NCI-H1092 (cell line): ENCODE results near the gene RIMBP3B.
"Not testable (repeated sequence)": the region's sequence is repeated elsewhere in the genome, so short reads cannot be mapped to it uniquely, and the experiment has no call there.

Source experiments
- DNase-seq: peaks from one replicate; lab custom pipeline; 2025; lab: John Stamatoyannopoulos, UW

The RIMBP3B gene

DNA sequence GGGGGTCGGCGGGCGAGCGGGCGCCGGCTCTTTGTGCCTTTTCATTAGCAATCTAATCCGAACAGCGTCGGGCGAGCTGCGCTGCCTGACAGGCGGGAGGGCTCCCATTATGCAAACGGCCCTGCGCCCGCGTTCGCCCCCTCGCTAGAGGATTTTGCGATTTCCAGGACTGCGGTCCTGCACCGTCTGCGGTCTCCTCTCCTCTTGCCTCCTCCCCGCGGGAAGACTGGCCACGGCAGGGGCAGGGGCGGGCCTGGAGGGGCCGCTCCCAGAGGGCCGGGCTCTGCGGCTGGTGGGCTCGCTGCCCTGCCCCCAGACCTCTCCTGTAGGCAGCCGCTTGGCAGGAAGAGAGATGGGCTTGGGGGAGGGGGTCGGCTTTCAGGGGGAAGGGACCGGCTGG, 34.3 kb downstream of the RIMBP3B start:
- DNase-seq, result not testable (repeated sequence)

DNA sequence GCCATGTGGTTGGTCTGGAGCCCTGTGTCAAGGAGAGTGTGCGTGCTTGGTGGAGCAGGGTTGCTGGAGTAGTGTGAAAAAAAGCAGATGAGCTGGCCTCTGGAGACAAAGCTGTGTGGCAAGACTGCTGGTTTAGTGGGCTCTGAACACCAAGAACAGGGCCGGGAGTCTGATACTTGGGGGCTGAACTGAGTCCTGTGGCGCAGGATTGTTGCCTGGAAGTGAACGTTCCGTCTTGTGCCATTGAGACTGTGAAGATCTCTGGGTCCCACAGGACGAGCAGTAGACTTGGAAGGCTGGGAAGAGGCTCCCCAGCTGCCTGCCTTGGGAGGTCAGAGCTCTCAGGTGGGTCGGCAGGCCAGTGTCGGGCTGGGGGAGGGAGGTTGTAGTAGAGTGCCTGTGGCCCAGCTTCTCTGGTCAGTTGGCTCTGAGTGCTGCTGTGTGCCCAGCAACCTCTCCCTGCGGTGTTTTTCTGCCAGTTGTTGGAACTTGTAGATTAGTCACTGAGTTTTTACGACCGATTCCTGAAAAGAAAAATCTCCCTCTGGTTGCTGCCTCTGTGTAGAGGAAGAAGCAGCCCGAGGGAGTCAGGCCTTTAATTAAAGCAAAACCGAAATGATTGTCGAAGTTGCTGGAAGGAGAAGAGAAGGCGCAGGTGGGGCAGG, 35.6 kb downstream of the RIMBP3B start:
- not testable (repeated sequence) for DNase-seq

DNA sequence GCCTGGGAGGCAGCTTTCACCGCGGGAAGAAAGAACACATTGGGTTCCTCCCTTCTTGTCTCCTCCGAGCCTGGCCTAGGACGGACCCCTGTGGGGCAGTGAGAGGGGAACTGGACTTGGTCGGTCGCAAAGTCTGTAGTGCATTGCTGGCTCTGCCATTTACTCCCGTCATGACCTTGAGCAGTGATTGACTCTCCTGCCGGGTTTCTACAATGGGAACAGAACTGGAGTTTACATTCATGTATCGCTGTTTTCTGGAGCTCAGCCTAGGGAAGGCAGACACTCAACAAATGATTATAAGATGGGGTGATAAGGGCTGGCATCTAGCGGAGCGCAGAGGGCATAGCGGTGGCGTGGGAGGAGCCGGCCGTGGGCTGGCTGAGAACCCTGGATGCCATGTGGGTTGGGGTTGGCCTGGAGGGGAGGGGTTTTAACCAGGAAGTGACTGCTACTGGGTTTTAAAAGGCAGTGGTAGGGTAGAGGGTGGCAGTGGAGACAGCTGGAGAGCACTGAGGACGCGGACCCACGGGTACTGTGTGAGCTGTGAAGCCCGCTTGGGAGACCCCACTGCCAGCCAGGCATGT, 36.7 kb downstream of the RIMBP3B start:
- not testable (repeated sequence) for DNase-seq

DNA sequence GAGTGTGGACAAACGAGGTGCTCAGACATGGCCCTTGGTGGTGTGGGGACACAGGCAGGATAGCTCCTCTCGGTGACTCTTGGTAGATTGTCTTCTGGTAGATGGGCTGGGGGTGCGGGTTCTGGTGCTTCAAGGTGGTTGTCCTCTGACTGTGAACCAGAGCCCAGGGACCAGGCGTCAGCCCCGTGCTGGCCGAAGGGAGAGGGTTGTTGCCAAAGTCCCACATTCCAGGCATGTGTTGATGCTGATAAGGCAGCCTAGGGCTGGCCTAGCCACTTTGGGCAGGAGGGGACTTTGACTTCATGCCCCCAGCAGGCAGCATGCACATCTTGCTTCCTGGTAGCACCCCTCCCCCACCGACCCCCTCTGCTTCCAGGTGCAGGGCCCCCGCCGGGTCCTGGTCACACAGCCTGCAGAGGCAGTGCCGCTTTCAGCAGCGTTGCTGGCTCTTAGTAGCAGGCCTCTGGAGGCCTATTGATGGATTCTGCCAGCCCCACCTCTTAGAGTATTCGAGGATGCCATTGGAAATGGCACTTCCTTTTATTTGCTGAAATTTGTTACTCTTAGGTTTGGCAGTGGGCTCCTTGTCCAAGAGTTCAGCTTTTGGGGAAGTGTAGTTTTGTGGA, 40.6 kb downstream of the RIMBP3B start:
- DNase-seq, result not testable (repeated sequence)

DNA sequence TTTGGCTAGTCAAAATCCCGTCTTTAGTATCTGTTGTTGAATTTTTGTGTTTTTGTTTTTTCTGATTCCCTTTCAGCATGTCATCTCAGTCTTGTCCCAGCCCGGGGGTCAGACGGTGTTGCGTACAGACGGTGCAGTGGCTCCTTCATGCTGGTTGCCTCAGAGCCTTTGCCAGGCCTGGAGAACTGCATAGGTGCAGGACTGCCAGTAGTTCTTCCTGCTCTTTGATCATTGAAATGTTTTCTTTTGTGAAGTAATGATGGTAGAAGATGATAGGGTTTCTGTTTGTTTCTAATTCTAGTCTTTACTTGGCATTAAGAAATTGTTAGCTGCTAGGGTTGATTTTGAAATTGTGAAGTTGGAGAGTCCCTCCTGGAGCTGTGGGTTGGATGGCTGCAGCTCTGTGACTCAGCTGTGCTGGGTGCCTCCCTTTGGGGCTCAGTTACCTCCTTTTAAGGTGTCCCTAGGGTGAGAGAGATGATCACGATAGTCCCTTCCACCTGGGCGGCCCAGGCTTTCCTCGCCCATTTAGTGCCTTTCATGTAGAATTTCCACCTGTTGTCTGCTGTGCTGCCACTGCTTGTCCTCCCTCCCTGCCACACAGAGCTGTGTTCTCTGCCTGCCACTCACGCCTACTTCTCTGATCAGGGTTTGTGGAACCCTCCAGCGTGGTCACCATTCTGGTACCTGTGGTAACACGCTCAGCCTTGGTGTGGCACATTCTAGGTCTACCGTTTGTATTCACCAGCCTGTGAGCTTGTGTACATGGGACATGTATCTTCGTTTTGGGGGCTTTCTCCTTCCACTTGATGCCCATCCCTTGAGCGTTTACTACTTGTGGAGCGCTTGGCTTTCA, 51.1 kb downstream of the RIMBP3B start:
- DNase-seq, result not testable (repeated sequence)

DNA sequence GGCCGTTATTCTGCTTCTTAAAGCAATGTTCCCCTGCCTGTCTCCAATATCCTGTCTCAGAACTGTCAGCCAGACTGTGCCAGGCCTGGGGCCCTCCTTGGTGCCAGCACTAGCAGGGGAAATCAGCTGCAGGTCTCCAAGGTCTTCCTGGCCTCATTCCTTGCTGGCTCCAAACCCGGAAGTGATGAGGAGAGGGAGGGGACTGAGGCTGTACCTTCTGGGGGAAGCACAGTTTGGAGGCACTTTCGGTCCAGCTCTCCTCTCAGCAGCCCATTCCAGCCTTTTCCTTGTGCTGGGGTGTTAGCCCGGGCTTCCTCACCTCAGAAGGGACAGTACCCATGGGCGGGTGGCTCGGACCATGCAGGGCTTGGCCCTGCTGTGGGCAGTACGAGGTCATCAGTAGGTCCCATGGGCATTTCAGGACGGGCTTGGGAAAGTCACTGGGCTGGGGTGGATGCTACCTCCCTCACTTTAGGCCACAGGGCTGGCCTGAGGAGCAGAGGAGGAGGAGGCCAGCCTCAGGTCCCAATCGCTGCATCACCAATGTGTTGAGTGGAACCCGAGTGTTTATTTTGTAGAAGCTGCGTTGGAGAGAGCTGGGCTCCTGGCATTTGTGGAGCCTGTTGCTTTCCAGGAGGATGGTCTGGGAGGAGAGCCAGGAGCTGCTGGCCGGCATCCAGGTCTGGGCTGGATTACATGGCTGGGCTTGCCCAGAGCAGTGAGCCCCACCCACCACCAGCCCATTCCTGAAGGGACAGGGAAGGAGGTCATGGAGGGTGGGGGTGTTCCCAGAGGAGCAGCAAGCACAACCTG, 52.7 kb downstream of the RIMBP3B start:
- DNase-seq, result not testable (repeated sequence)

DNA sequence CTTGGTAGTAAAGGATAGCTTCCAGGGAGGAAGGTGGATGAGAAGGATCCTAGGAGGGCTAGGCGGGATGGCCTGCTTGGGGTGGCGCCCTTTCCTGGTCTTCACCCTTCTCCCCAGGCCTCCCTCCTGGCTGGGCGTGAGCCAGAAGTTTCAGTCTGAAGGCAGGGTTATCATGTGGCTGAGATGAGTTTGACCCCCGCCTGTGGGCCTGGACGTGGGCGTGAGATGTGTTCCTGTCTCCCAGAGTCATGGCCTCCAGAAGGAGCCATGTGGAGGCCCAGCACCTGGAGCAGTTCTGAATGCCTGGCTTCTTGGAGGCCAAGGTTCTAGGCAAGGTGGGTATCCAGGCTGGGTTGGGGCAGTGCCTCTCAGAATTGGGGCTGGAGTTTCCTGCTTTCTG, 54.5 kb downstream of the RIMBP3B start:
- DNase-seq, result not testable (repeated sequence)
